ENCODE data around the gene CES3.
"Not testable (repeated sequence)": the region's sequence is repeated elsewhere in the genome, so short reads cannot be mapped to it uniquely, and the experiment has no call there.

CES3 gene

GRCh38 chr16:66927918-66928649 lies 33.0 kb upstream of the CES3 start:
- no peak for DNase-seq

- no peak for DNase-seq
These were observed 32.2 kb upstream of the CES3 start for GRCh38 chr16:66928702-66929388.

- DNase-seq = no peak
These were observed 30.9 kb upstream of the CES3 start for GRCh38 chr16:66930189-66930588.

- no peak for DNase-seq
These were observed 29.4 kb upstream of the CES3 start for GRCh38 chr16:66931665-66932064.

GRCh38 chr16:66932076-66932475 lies 29.0 kb upstream of the CES3 start:
- no peak for DNase-seq

GRCh38 chr16:66933776-66934137 lies 27.3 kb upstream of the CES3 start:
- no peak for DNase-seq

- peak; percentile 35 for DNase-seq
These were observed 26.8 kb upstream of the CES3 start, which contains the start of gene CIAO2B for GRCh38 chr16:66934138-66934838. Gene CIAO2B, minus strand, starts transcription at chr16:66934402. Its CDS starts 38 bp downstream, at chr16:66934364.

- not testable (repeated sequence) for DNase-seq
These were observed 26.2 kb upstream of the CES3 start for GRCh38 chr16:66934839-66935313.

GRCh38 chr16:66935314-66936011 lies 25.6 kb upstream of the CES3 start, which contains the start of gene CES2:
Gene CES2, plus strand, starts transcription at chr16:66935516. Its CDS starts 120 bp downstream, at chr16:66935636.
- DNase-seq = no peak

GRCh38 chr16:66936462-66936861 lies 24.6 kb upstream of the CES3 start:
- no peak for DNase-seq

- DNase-seq = no peak
These were observed 24.0 kb upstream of the CES3 start for GRCh38 chr16:66936889-66937554.

- no peak for DNase-seq
These were observed 23.2 kb upstream of the CES3 start for GRCh38 chr16:66937725-66938337.

GRCh38 chr16:66939366-66939765 lies 21.7 kb upstream of the CES3 start:
- DNase-seq = no peak

GRCh38 chr16:66940236-66940635 lies 20.8 kb upstream of the CES3 start:
- DNase-seq = no peak

GRCh38 chr16:66942981-66943380 lies 18.1 kb upstream of the CES3 start:
- no peak for DNase-seq

- no peak for DNase-seq
These were observed 17.5 kb upstream of the CES3 start for GRCh38 chr16:66943426-66944053.

GRCh38 chr16:66944054-66944441 lies 17.0 kb upstream of the CES3 start:
- DNase-seq = no peak

GRCh38 chr16:66944971-66945370 lies 16.1 kb upstream of the CES3 start:
- not testable (repeated sequence) for DNase-seq

- DNase-seq = no peak
These were observed 15.1 kb upstream of the CES3 start for GRCh38 chr16:66945939-66946338.

- no peak for DNase-seq
These were observed 14.5 kb upstream of the CES3 start for GRCh38 chr16:66946541-66946940.

GRCh38 chr16:66946974-66947301 lies 14.1 kb upstream of the CES3 start:
- no peak for DNase-seq

Data from NCI-H510A treated with DMSO at 0.1 percent for 48 hours (cell line).